NCI-H1092 treated with DMSO at 0.1 percent for 48 hours (cell line): Measurements from ENCODE around the gene ZNF138.
"Not testable (repeated sequence)": the region's sequence is repeated elsewhere in the genome, so short reads cannot be mapped to it uniquely, and the experiment has no call there.

Source experiments
- DNase-seq: peaks from one replicate; lab custom pipeline; 2025; lab: John Stamatoyannopoulos, UW

The ZNF138 gene

GRCh38 chr7:64838691-64839090, 44.5 kb downstream of the ZNF138 start:
- DNase-seq = no peak

- no peak for DNase-seq
Observed at GRCh38 chr7:64839910-64840309, 45.7 kb downstream of the ZNF138 start.

- DNase-seq = peak; percentile 37
Observed at GRCh38 chr7:64849250-64849923, 55.2 kb downstream of the ZNF138 start.

GRCh38 chr7:64849924-64850499, 55.8 kb downstream of the ZNF138 start:
- DNase-seq = no peak

- no peak for DNase-seq
Observed at GRCh38 chr7:64853679-64854078, 59.5 kb downstream of the ZNF138 start.

- DNase-seq = no peak
Observed at GRCh38 chr7:64854969-64855368, 60.7 kb downstream of the ZNF138 start.

GRCh38 chr7:64863021-64863420, 68.8 kb downstream of the ZNF138 start:
- DNase-seq = no peak

GRCh38 chr7:64863530-64863929, 69.3 kb downstream of the ZNF138 start:
- not testable (repeated sequence) for DNase-seq

GRCh38 chr7:64863969-64864368, 69.7 kb downstream of the ZNF138 start:
- no peak for DNase-seq

- no peak for DNase-seq
Observed at GRCh38 chr7:64867863-64868440, 73.7 kb downstream of the ZNF138 start.

GRCh38 chr7:64868499-64868898, 74.3 kb downstream of the ZNF138 start:
- DNase-seq = no peak

- no peak for DNase-seq
Observed at GRCh38 chr7:64869121-64869725, 75.0 kb downstream of the ZNF138 start.

GRCh38 chr7:64869912-64870562, 75.8 kb downstream of the ZNF138 start:
- DNase-seq = no peak

GRCh38 chr7:64870656-64871055, 76.4 kb downstream of the ZNF138 start:
- DNase-seq = no peak

GRCh38 chr7:64871761-64872160, 77.5 kb downstream of the ZNF138 start:
- DNase-seq = no peak

- no peak for DNase-seq
Observed at GRCh38 chr7:64872351-64873154, 78.3 kb downstream of the ZNF138 start.

- no peak for DNase-seq
Observed at GRCh38 chr7:64873155-64873500, 78.9 kb downstream of the ZNF138 start.

- no peak for DNase-seq
Observed at GRCh38 chr7:64873517-64873916, 79.3 kb downstream of the ZNF138 start.

GRCh38 chr7:64874114-64874513, 79.9 kb downstream of the ZNF138 start:
- DNase-seq = no peak

GRCh38 chr7:64874562-64875250, 80.5 kb downstream of the ZNF138 start:
- no peak for DNase-seq

GRCh38 chr7:64875258-64875657, 81.0 kb downstream of the ZNF138 start:
- no peak for DNase-seq
